Measurements from ENCODE around the gene YEATS4.

- TF ChIP-seq CTCF (IDR thresholded peaks at IDR 0.05) (no peak), POLR2A (IDR thresholded peaks at IDR 0.05) (no peak)
Observed at GRCh38 chr12:69419701-69420100, 60.2 kb downstream of the YEATS4 start.

All from lower leg skin (tissue), 3 donors.